Kidney capillary endothelial cell (primary cell): Measurements from ENCODE around the gene DNAJC1.
"Not testable (repeated sequence)": the region's sequence is repeated elsewhere in the genome, so short reads cannot be mapped to it uniquely, and the experiment has no call there.

Experiments
- DNase-seq: peaks from one replicate; pipeline ENCODE4 v3.0.0-alpha.2; 2018; ENCODE audit warnings: low spot score

Gene DNAJC1

GRCh38 chr10:21904930-21905329 is 98.6 kb downstream of the DNAJC1 start:
- DNase-seq = no peak

- no peak for DNase-seq
Observed at GRCh38 chr10:21899736-21900135, 103.8 kb downstream of the DNAJC1 start.

GRCh38 chr10:21895932-21896331 is 107.6 kb downstream of the DNAJC1 start:
- DNase-seq = no peak

GRCh38 chr10:21894648-21895342 is 108.7 kb downstream of the DNAJC1 start:
- no peak for DNase-seq

- no peak for DNase-seq
Observed at GRCh38 chr10:21891439-21891838, 112.1 kb downstream of the DNAJC1 start.

GRCh38 chr10:21889477-21890275 is 113.9 kb downstream of the DNAJC1 start:
- DNase-seq = no peak

GRCh38 chr10:21888959-21889358 is 114.6 kb downstream of the DNAJC1 start:
- DNase-seq = no peak

- DNase-seq = no peak
Observed at GRCh38 chr10:21885940-21886339, 117.6 kb downstream of the DNAJC1 start.

- DNase-seq = no peak
Observed at GRCh38 chr10:21873198-21873597, 130.3 kb downstream of the DNAJC1 start.

GRCh38 chr10:21872771-21873170 is 130.8 kb downstream of the DNAJC1 start:
- DNase-seq = not testable (repeated sequence)

GRCh38 chr10:21870849-21871248 is 132.7 kb downstream of the DNAJC1 start:
- no peak for DNase-seq

- DNase-seq = not testable (repeated sequence)
Observed at GRCh38 chr10:21869087-21869486, 134.4 kb downstream of the DNAJC1 start.

- DNase-seq = no peak
Observed at GRCh38 chr10:21860718-21861117, 142.8 kb downstream of the DNAJC1 start.

- DNase-seq = no peak
Observed at GRCh38 chr10:21858455-21858854, 145.1 kb downstream of the DNAJC1 start.

- no peak for DNase-seq
Observed at GRCh38 chr10:21849607-21850006, 153.9 kb downstream of the DNAJC1 start.

GRCh38 chr10:21843645-21844044 is 159.9 kb downstream of the DNAJC1 start:
- no peak for DNase-seq

- not testable (repeated sequence) for DNase-seq
Observed at GRCh38 chr10:21841273-21841672, 162.3 kb downstream of the DNAJC1 start.

GRCh38 chr10:21837487-21837886 is 166.0 kb downstream of the DNAJC1 start:
- DNase-seq = not testable (repeated sequence)

GRCh38 chr10:21834574-21834973 is 169.0 kb downstream of the DNAJC1 start:
- DNase-seq = not testable (repeated sequence)

- DNase-seq = no peak
Observed at GRCh38 chr10:21832821-21833130, 170.8 kb downstream of the DNAJC1 start.

GRCh38 chr10:21831986-21832820 is 171.3 kb downstream of the DNAJC1 start:
- no peak for DNase-seq

GRCh38 chr10:21830037-21830436 is 173.5 kb downstream of the DNAJC1 start:
- no peak for DNase-seq

GRCh38 chr10:21827308-21827707 is 176.2 kb downstream of the DNAJC1 start:
- DNase-seq = no peak
